ENCODE results near the gene COA1. TPM values are rescaled to one million over a fixed set of nuclear protein-coding genes. Genes with fewer than 3 reads are reported as not detected.
A peak's percentile ranks its signal among the peaks of the same experiment; 100 is the strongest.

The COA1 gene
- total and polyA plus RNA-seq, 9 of the 15 experiments (the other 6 are each of a cell fraction or from before 2014, with no cell fraction given) = 98.9 to 463 (median 181) TPM

DNA sequence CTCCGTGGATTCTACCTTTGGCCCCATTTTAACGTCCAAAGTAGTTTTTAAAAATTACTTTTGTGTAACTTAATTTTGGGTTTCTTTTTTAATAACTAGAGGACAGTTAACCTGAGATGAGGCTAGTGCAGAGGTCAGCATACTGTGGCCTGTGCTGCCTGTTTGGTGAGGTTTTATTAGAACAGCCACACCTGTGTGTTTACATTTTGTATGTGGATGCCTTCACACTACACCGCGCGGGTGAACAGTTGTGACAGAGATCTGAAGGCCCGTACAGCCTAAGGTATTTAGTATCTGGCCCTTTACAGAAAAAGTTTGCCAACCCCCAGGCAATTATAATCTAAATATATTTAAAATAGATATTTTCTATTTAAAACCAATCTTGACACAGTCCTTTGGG, 99.5 kb downstream of the COA1 start (continued):
- TF ChIP-seq, protein P1, sequence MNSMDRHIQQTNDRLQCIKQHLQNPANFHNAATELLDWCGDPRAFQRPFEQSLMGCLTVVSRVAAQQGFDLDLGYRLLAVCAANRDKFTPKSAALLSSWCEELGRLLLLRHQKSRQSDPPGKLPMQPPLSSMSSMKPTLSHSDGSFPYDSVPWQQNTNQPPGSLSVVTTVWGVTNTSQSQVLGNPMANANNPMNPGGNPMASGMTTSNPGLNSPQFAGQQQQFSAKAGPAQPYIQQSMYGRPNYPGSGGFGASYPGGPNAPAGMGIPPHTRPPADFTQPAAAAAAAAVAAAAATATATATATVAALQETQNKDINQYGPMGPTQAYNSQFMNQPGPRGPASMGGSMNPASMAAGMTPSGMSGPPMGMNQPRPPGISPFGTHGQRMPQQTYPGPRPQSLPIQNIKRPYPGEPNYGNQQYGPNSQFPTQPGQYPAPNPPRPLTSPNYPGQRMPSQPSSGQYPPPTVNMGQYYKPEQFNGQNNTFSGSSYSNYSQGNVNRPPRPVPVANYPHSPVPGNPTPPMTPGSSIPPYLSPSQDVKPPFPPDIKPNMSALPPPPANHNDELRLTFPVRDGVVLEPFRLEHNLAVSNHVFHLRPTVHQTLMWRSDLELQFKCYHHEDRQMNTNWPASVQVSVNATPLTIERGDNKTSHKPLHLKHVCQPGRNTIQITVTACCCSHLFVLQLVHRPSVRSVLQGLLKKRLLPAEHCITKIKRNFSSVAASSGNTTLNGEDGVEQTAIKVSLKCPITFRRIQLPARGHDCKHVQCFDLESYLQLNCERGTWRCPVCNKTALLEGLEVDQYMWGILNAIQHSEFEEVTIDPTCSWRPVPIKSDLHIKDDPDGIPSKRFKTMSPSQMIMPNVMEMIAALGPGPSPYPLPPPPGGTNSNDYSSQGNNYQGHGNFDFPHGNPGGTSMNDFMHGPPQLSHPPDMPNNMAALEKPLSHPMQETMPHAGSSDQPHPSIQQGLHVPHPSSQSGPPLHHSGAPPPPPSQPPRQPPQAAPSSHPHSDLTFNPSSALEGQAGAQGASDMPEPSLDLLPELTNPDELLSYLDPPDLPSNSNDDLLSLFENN (IDR thresholded peaks at IDR 0.05; ENCODE audit: low read depth in 2 of 2, low read length in 2 of 2) = no peak

DNA sequence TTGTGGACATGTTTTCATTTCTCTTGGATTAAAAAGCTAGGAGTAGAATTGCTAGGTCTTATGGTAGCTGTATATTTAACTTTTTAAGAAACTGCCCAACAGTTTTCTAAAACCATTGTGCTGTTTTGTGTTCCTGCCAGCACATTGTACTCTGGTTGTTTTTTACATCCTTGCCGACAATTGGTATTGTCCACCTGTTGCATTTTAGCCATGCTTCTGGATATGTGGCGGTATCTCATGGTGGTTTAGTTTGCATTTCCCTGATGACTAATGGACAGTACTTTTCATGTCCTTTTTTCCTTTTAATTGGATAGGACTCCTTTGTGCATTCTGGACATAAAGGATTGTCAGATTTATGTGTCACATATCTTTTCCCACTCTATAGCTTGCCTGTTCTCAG, 100.9 kb downstream of the COA1 start:
- CTCF ChIA-PET (ENCODE audit: low intra/inter-chr PET ratio) = no interaction called here
- Histone ChIP-seq H3K9me1 (ENCODE audit: control insufficient read depth, insufficient read depth, low read length) (no peaks in the 10 kb centered on the region), H3K36me3 (ENCODE audit: control insufficient read depth, insufficient read depth, low read length) (peaks cover 76% of the 10 kb centered on the region), H3K27ac (ENCODE audit: extremely low read depth, low read depth, low read length) (no peak overlapping the region), H3K4me1 (replicated peaks in 1 of 2; ENCODE audit: control insufficient read depth in 2 of 2, insufficient read depth in 2 of 2, low read length in 2 of 2) (no peaks in the 10 kb centered on the region), H3K27me3 (ENCODE audit: control insufficient read depth in 2 of 2, insufficient read depth in 2 of 2, low read length in 2 of 2) (no peaks in the 10 kb centered on the region), H3K9me3 (replicated peaks; ENCODE audit: control insufficient read depth, insufficient read depth, low read depth, low read length) (no peaks in the 10 kb centered on the region), H4K20me1 (replicated peaks; ENCODE audit: control insufficient read depth, insufficient read depth, low read length) (no peaks in the 10 kb centered on the region), H3K9ac (ENCODE audit: insufficient read depth in 1 of 2, low read depth in 2 of 2, low read length in 2 of 2) (no peak overlapping the region), H3K79me2 (ENCODE audit: control insufficient read depth, insufficient read depth, low read length) (no peaks in the 10 kb centered on the region), H2AFZ (ENCODE audit: low read depth, low read length) (no peak overlapping the region), H3K4me2 (ENCODE audit: insufficient read depth, low read length) (no peak overlapping the region), H3K4me3 (no peak overlapping the region)
- in situ Hi-C loops (cut with MboI) = no loop called here
- FAIRE-seq = no peak
- intact Hi-C loops (cut with micrococcal nuclease) = no loop called here
- TF ChIP-seq ZNF75A (CRISPR knock-in tag; IDR thresholded peaks at IDR 0.05) = 0 out of 2 replicates have a peak, but pooled peaks have one; percentile 59
- TF ChIP-seq, protein P2, sequence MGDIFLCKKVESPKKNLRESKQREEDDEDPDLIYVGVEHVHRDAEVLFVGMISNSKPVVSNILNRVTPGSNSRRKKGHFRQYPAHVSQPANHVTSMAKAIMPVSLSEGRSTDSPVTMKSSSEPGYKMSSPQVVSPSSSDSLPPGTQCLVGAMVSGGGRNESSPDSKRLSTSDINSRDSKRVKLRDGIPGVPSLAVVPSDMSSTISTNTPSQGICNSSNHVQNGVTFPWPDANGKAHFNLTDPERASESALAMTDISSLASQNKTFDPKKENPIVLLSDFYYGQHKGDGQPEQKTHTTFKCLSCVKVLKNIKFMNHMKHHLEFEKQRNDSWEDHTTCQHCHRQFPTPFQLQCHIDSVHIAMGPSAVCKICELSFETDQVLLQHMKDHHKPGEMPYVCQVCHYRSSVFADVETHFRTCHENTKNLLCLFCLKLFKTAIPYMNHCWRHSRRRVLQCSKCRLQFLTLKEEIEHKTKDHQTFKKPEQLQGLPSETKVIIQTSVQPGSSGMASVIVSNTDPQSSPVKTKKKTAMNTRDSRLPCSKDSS (IDR thresholded peaks at IDR 0.05; ENCODE audit: low read depth, partially characterized antibody) = no peak
- BruUV-seq (replicated peaks) = TSS peak; percentile 8
- ATAC-seq = no peak
- WGBS (ENCODE audit: insufficient coverage, low coverage, missing lambda C conversion rate) = 93% methylated on average over 2 of the region's 2 CpGs
- POLR2A ChIA-PET = interaction anchor here (1.5 kb wide), 1 partner anchor 10 kb away, joined by 3 read pairs; no protein-coding TSS in a partner anchor
- no peak for DNase-seq (ENCODE audit: extremely low read depth in 1 of 4, low spot score in 3 of 4)
